Peyer's patch (tissue), 4 donors: ENCODE measurements around the gene CTNNBL1.

Source experiments
- POLR2A ChIP-seq, 2 donors: fragments of 450-650 bp; IDR thresholded peaks; one replicate each; pipeline ENCODE4 v1.5.1; 2017; ENCODE audit warnings: antibody characterized with exemption in 2 of 2, mild to moderate bottlenecking in 2 of 2, moderate library complexity in 2 of 2
- TF ChIP-seq, protein P1 (sequence below), 6 experiments: fragments of 450-650 bp in 4 of 6; fragments of 200-600 bp in 2 of 6; sonication (generic) in 1 of 6; IDR thresholded peaks; one replicate each; pipeline ENCODE4 v1.5.1; 2017 to 2019; ENCODE audit warnings: antibody characterized with exemption in 6 of 6, mild to moderate bottlenecking in 3 of 6, moderate library complexity in 1 of 6

DNA sequence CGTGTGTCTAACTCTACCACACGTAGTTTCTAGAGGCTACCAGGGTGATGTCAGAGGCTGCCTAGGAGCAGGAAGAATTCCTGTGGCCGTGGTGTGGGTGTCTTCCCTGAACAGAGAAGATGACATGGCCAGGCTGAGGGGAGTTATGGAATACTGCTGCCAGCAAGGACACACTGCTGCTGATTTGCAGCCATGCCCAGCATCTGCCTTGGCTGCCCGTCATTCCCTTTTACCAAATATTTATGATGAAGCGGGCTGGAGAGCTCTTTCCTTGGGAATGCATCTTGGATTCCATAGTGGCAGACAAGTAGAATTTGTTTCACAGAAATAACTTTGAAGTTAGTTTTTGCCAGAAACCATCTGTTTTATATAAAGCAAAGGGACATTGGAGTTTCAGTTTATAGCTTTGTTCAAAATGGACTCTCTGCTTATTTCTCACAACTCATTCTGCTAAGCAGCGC is 128.3 kb downstream of the CTNNBL1 start:
- TF ChIP-seq, protein P1, sequence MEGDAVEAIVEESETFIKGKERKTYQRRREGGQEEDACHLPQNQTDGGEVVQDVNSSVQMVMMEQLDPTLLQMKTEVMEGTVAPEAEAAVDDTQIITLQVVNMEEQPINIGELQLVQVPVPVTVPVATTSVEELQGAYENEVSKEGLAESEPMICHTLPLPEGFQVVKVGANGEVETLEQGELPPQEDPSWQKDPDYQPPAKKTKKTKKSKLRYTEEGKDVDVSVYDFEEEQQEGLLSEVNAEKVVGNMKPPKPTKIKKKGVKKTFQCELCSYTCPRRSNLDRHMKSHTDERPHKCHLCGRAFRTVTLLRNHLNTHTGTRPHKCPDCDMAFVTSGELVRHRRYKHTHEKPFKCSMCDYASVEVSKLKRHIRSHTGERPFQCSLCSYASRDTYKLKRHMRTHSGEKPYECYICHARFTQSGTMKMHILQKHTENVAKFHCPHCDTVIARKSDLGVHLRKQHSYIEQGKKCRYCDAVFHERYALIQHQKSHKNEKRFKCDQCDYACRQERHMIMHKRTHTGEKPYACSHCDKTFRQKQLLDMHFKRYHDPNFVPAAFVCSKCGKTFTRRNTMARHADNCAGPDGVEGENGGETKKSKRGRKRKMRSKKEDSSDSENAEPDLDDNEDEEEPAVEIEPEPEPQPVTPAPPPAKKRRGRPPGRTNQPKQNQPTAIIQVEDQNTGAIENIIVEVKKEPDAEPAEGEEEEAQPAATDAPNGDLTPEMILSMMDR (IDR thresholded peaks at IDR 0.05): no peak
- no peak for TF ChIP-seq POLR2A (IDR thresholded peaks at IDR 0.05)
